CD8-positive, alpha-beta memory T cell (primary cell): ENCODE data around the gene ZCCHC7. TPM values are rescaled to one million over a fixed set of nuclear protein-coding genes. Genes with fewer than 3 reads are reported as not detected.

Experiments used
- CTCF ChIA-PET: fragments of 350-600 bp; sonication (Branson Sonifier 250); formaldehyde crosslinking; loops from one replicate; lab custom pipeline; 2021; ENCODE audit warnings: antibody characterized with exemption; lab: Charles Lee
- POLR2A ChIA-PET: fragments of 350-600 bp; sonication (Branson Sonifier 250); formaldehyde crosslinking; loops from one replicate; lab custom pipeline; 2021; ENCODE audit warnings: antibody characterized with exemption; lab: Charles Lee
- DNase-seq, 5 donors: peaks; one replicate each; pipeline versions ENCODE4 v3.0.0 to v3.0.0-alpha.2; 2020 to 2022; ENCODE audit warnings: mixed read lengths in 1 of 5
- H3K27ac ChIP-seq: one replicate; pipeline ENCODE4 v1.7.0; 2013; ENCODE audit warnings: low read depth, mild to moderate bottlenecking, low read length, moderate library complexity
- H3K27me3 ChIP-seq: 2 replicates; pipeline ENCODE4 v1.7.0; 2013; ENCODE audit warnings: low read length, mild to moderate bottlenecking; ENCODE audit not compliant: insufficient read depth, poor library complexity, severe bottlenecking
- H3K36me3 ChIP-seq: 2 replicates; pipeline ENCODE4 v1.7.0; 2013; ENCODE audit warnings: mild to moderate bottlenecking, low read length, moderate library complexity; ENCODE audit not compliant: insufficient read depth
- H3K4me1 ChIP-seq: 2 replicates; pipeline ENCODE4 v1.7.0; 2013; ENCODE audit warnings: mild to moderate bottlenecking, low read length, moderate library complexity; ENCODE audit not compliant: insufficient read depth
- H3K4me3 ChIP-seq: 2 replicates; pipeline ENCODE4 v1.7.0; 2013; ENCODE audit warnings: mild to moderate bottlenecking, low read length
- H3K9me3 ChIP-seq: 2 replicates; pipeline ENCODE4 v1.7.0; 2013; ENCODE audit warnings: mild to moderate bottlenecking, low read length
- H3K27ac Mint-ChIP-seq, 8 donors: one replicate each; pipeline ENCODE4 v1.8.0; 2020 to 2021; ENCODE audit warnings: mixed read lengths in 8 of 8, mild to moderate bottlenecking in 6 of 8, inconsistent platforms in 3 of 8, moderate library complexity in 3 of 8
- H3K27me3 Mint-ChIP-seq, 2 donors: one replicate each; pipeline ENCODE4 v1.8.0; 2020 to 2021; ENCODE audit warnings: mixed read lengths in 2 of 2, mild to moderate bottlenecking in 1 of 2, moderate library complexity in 1 of 2
- H3K36me3 Mint-ChIP-seq, 3 donors: one replicate each; pipeline ENCODE4 v1.8.0; 2020 to 2021; ENCODE audit warnings: mixed read lengths in 3 of 3, inconsistent platforms in 1 of 3, mild to moderate bottlenecking in 1 of 3
- H3K4me1 Mint-ChIP-seq, 3 donors: one replicate each; pipeline ENCODE4 v1.8.0; 2020 to 2021; ENCODE audit warnings: mixed read lengths in 3 of 3, inconsistent platforms in 1 of 3, mild to moderate bottlenecking in 1 of 3
- H3K4me3 Mint-ChIP-seq, 7 donors: one replicate each; pipeline ENCODE4 v1.8.0; 2020 to 2021; ENCODE audit warnings: mixed read lengths in 7 of 7, mild to moderate bottlenecking in 6 of 7, moderate library complexity in 4 of 7, inconsistent platforms in 2 of 7
- H3K9me3 Mint-ChIP-seq, 5 donors: one replicate each; pipeline ENCODE4 v1.8.0; 2020 to 2022; ENCODE audit warnings: mixed read lengths in 5 of 5, mild to moderate bottlenecking in 3 of 5, moderate library complexity in 2 of 5, inconsistent platforms in 1 of 5
- polyA plus RNA-seq: library from polyadenylated mRNA; unstranded; fragments of 300-500 nt; fragmentation: Illumina TruSeq; gene quantifications from one replicate; pipeline ENCODE4 v1.2.3, GENCODE V29; 2021
- total RNA-seq, 2 experiments: library from RNA; stranded (reverse); gene quantifications; one replicate each; pipeline ENCODE4 v1.2.3, GENCODE V29; 2021

The ZCCHC7 gene
- total and polyA plus RNA-seq, 3 experiments from 2014 or later, result 25.6 to 35.2 (median 27.1) TPM

- Mint-ChIP-seq H3K27ac (no peak overlapping the region), H3K9me3 (no peaks in the 10 kb centered on the region), H3K27me3 (no peaks in the 10 kb centered on the region), H3K4me1 (peaks cover 13 to 26% (median 19%) of the 10 kb centered on the region in 3 donors), H3K36me3 (peaks cover 5 to 6% (median 5%) of the 10 kb centered on the region in 3 donors), H3K4me3 (no peak overlapping the region)
- no peak overlapping the region for H3K27ac ChIP-seq
- H3K27me3 ChIP-seq, result no peaks in the 10 kb centered on the region
- ChIA-PET POLR2A (no interaction called here), CTCF (no interaction called here)
- DNase-seq, result no peak
- H3K4me1 ChIP-seq, result peaks cover 3% of the 10 kb centered on the region
- no peaks in the 10 kb centered on the region for H3K9me3 ChIP-seq
- no peak overlapping the region for H3K4me3 ChIP-seq
- H3K36me3 ChIP-seq, result no peaks in the 10 kb centered on the region
These were observed 95.5 kb downstream of the ZCCHC7 start for GRCh38 chr9:37215830-37216229.

- H3K27me3 Mint-ChIP-seq, result no peaks in the 10 kb centered on the region
- peaks cover 3 to 5% (median 4%) of the 10 kb centered on the region in 3 donors for H3K36me3 Mint-ChIP-seq
- H3K4me1 ChIP-seq, result no peaks in the 10 kb centered on the region
- H3K27me3 ChIP-seq, result no peaks in the 10 kb centered on the region
- no peak overlapping the region for H3K4me3 ChIP-seq
- H3K36me3 ChIP-seq, result no peaks in the 10 kb centered on the region
- H3K27ac ChIP-seq, result no peak overlapping the region
- no peaks in the 10 kb centered on the region for H3K9me3 Mint-ChIP-seq
- DNase-seq, result no peak
- peaks cover 10 to 32% (median 23%) of the 10 kb centered on the region in 3 donors for H3K4me1 Mint-ChIP-seq
- no peak overlapping the region for H3K27ac Mint-ChIP-seq
- ChIA-PET POLR2A (no interaction called here), CTCF (no interaction called here)
- no peaks in the 10 kb centered on the region for H3K9me3 ChIP-seq
- no peak overlapping the region for H3K4me3 Mint-ChIP-seq
These were observed 96.8 kb downstream of the ZCCHC7 start for GRCh38 chr9:37217161-37217560.

GRCh38 chr9:37218800-37219425 is 98.5 kb downstream of the ZCCHC7 start:
- H3K36me3 Mint-ChIP-seq, result peaks cover 1 to 5% (median 2%) of the 10 kb centered on the region in 3 donors
- H3K9me3 Mint-ChIP-seq, result no peaks in the 10 kb centered on the region
- DNase-seq, result no peak
- POLR2A ChIA-PET, result interaction anchor here (1.0 kb wide), 1 partner anchor 8 kb away, joined by 5 read pairs; no protein-coding TSS in a partner anchor
- Histone ChIP-seq H3K4me1 (no peaks in the 10 kb centered on the region), H3K27me3 (no peaks in the 10 kb centered on the region), H3K36me3 (no peaks in the 10 kb centered on the region), H3K9me3 (no peaks in the 10 kb centered on the region), H3K27ac (no peak overlapping the region), H3K4me3 (no peak overlapping the region)
- H3K27me3 Mint-ChIP-seq, result no peaks in the 10 kb centered on the region
- CTCF ChIA-PET, result no interaction called here
- no peak overlapping the region for H3K4me3 Mint-ChIP-seq
- H3K4me1 Mint-ChIP-seq, result peaks cover 6 to 27% (median 18%) of the 10 kb centered on the region in 3 donors
- H3K27ac Mint-ChIP-seq, result no peak overlapping the region

GRCh38 chr9:37220971-37221370 is 100.6 kb downstream of the ZCCHC7 start:
- Mint-ChIP-seq H3K36me3 (peaks cover 0 to 5% (median 4%) of the 10 kb centered on the region in 3 donors), H3K27me3 (no peaks in the 10 kb centered on the region), H3K4me1 (peaks cover 8 to 29% (median 23%) of the 10 kb centered on the region in 3 donors), H3K4me3 (no peak overlapping the region), H3K27ac (no peak overlapping the region), H3K9me3 (no peaks in the 10 kb centered on the region)
- Histone ChIP-seq H3K9me3 (no peaks in the 10 kb centered on the region), H3K27ac (no peak overlapping the region), H3K4me1 (no peaks in the 10 kb centered on the region), H3K27me3 (no peaks in the 10 kb centered on the region), H3K4me3 (no peak overlapping the region), H3K36me3 (no peaks in the 10 kb centered on the region)
- ChIA-PET POLR2A (no interaction called here), CTCF (no interaction called here)
- no peak for DNase-seq

- peaks cover 0 to 5% (median 3%) of the 10 kb centered on the region in 3 donors for H3K36me3 Mint-ChIP-seq
- H3K4me1 ChIP-seq, result no peaks in the 10 kb centered on the region
- H3K9me3 Mint-ChIP-seq, result no peaks in the 10 kb centered on the region
- H3K27me3 ChIP-seq, result no peaks in the 10 kb centered on the region
- no peak overlapping the region for H3K27ac ChIP-seq
- DNase-seq, result no peak
- no peaks in the 10 kb centered on the region for H3K36me3 ChIP-seq
- peaks cover 8 to 27% (median 23%) of the 10 kb centered on the region in 3 donors for H3K4me1 Mint-ChIP-seq
- no peak overlapping the region for H3K27ac Mint-ChIP-seq
- no peaks in the 10 kb centered on the region for H3K27me3 Mint-ChIP-seq
- H3K4me3 ChIP-seq, result no peak overlapping the region
- CTCF ChIA-PET, result no interaction called here
- POLR2A ChIA-PET, result no interaction called here
- H3K9me3 ChIP-seq, result no peaks in the 10 kb centered on the region
- no peak overlapping the region for H3K4me3 Mint-ChIP-seq
These were observed 101.2 kb downstream of the ZCCHC7 start for GRCh38 chr9:37221489-37222106.

GRCh38 chr9:37229455-37229854 is 109.1 kb downstream of the ZCCHC7 start:
- no peak overlapping the region for H3K4me3 Mint-ChIP-seq
- no peak for DNase-seq
- H3K27ac ChIP-seq, result no peak overlapping the region
- peaks cover 14 to 35% (median 30%) of the 10 kb centered on the region in 3 donors for H3K4me1 Mint-ChIP-seq
- no peaks in the 10 kb centered on the region for H3K27me3 ChIP-seq
- no peaks in the 10 kb centered on the region for H3K36me3 ChIP-seq
- no peaks in the 10 kb centered on the region for H3K27me3 Mint-ChIP-seq
- H3K9me3 ChIP-seq, result no peaks in the 10 kb centered on the region
- H3K4me3 ChIP-seq, result no peak overlapping the region
- peaks cover 4 to 7% (median 6%) of the 10 kb centered on the region in 3 donors for H3K36me3 Mint-ChIP-seq
- ChIA-PET POLR2A (no interaction called here), CTCF (interaction anchor here (1.0 kb wide), 1 partner anchor 1221 kb away, joined by 3 read pairs; no protein-coding TSS in a partner anchor)
- H3K9me3 Mint-ChIP-seq, result no peaks in the 10 kb centered on the region
- no peak overlapping the region for H3K27ac Mint-ChIP-seq
- H3K4me1 ChIP-seq, result no peaks in the 10 kb centered on the region

- Histone ChIP-seq H3K36me3 (no peaks in the 10 kb centered on the region), H3K27me3 (no peaks in the 10 kb centered on the region), H3K4me3 (no peak overlapping the region), H3K9me3 (no peaks in the 10 kb centered on the region), H3K27ac (no peak overlapping the region), H3K4me1 (no peaks in the 10 kb centered on the region)
- Mint-ChIP-seq H3K4me3 (no peak overlapping the region), H3K36me3 (peaks cover 4 to 6% (median 5%) of the 10 kb centered on the region in 3 donors), H3K9me3 (no peaks in the 10 kb centered on the region), H3K4me1 (peaks cover 12 to 33% (median 30%) of the 10 kb centered on the region in 3 donors), H3K27me3 (no peaks in the 10 kb centered on the region), H3K27ac (no peak overlapping the region)
- POLR2A ChIA-PET, result no interaction called here
- CTCF ChIA-PET, result interaction anchor here (1.0 kb wide), 2 partner anchors 83 to 1222 kb away, joined by 3 read pairs; no protein-coding TSS in a partner anchor
- no peak for DNase-seq
These were observed 109.6 kb downstream of the ZCCHC7 start for GRCh38 chr9:37229882-37230482.

- H3K36me3 Mint-ChIP-seq, result peaks cover 4 to 17% (median 10%) of the 10 kb centered on the region in 3 donors
- no peaks in the 10 kb centered on the region for H3K4me1 ChIP-seq
- POLR2A ChIA-PET, result no interaction called here
- H3K9me3 Mint-ChIP-seq, result no peaks in the 10 kb centered on the region
- no peaks in the 10 kb centered on the region for H3K27me3 Mint-ChIP-seq
- no peaks in the 10 kb centered on the region for H3K36me3 ChIP-seq
- no peaks in the 10 kb centered on the region for H3K27me3 ChIP-seq
- H3K27ac ChIP-seq, result no peak overlapping the region
- H3K27ac Mint-ChIP-seq, result no peak overlapping the region
- H3K4me3 ChIP-seq, result no peak overlapping the region
- H3K4me3 Mint-ChIP-seq, result no peak overlapping the region
- peaks cover 26 to 57% (median 44%) of the 10 kb centered on the region in 3 donors for H3K4me1 Mint-ChIP-seq
- no peaks in the 10 kb centered on the region for H3K9me3 ChIP-seq
- DNase-seq, result no peak
- CTCF ChIA-PET, result no interaction called here
These were observed 116.4 kb downstream of the ZCCHC7 start for GRCh38 chr9:37236822-37237221.
